ENCODE data around the gene NHS.

The NHS gene

DNA sequence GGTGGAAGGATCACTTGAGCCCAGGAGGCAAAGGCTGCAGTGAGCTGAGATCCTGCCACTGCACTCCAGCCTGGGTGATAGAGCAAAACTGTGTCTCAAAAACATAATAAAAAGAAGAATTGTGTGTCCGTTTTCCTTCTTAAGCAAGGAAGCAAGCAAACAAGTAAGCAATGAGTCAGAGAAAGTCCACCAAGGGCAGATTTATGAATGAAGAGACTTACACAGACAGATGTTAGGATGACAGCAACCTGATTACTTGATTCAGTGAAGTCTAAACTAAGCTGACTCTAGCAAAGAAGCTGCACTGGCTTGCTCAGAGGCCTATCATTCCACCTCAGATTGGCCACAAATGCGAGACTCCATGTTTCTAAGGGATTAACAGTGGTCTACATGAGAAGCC is 328.2 kb downstream of the NHS start:
- no peaks in the 10 kb centered on the region for H3K9me3 ChIP-seq
- no peak overlapping the region for H3K4me3 ChIP-seq
- H3K36me3 ChIP-seq, result no peaks in the 10 kb centered on the region
- no peaks in the 10 kb centered on the region for H3K4me1 ChIP-seq
- H3K9ac ChIP-seq, result no peak overlapping the region
- H3K27ac ChIP-seq, result no peak overlapping the region
- no peak overlapping the region for H3K4me2 ChIP-seq
- H4K20me1 ChIP-seq, result no peaks in the 10 kb centered on the region; the same call in 1 of the 2 replicates
- no peak for TF ChIP-seq Cebpa-rat (IDR thresholded peaks at IDR 0.05)
- H3K27me3 ChIP-seq, result peaks cover 81% of the 10 kb centered on the region

DNA sequence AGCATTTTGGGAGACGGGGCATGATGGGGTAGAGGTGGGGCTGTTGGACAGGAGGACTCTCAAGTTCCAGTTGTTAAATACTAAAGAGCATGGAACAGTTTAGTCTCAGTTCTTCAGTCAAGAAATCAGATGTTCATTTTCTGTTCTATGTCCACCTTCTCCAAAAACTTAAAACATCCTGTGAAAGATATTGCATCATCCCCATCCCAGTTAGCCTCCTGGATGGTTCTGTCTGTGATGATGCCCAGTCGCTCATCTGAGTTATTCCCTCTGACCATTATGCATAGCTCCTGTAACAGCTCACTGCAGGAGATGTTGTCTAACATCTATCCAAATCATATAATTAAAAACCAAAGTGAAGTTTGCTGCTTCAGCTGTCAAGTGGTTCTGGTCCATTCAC is 330.2 kb downstream of the NHS start:
- Histone ChIP-seq H3K9me3 (no peaks in the 10 kb centered on the region), H3K9ac (no peak overlapping the region), H3K4me3 (no peak overlapping the region), H3K36me3 (no peaks in the 10 kb centered on the region), H3K4me2 (no peak overlapping the region), H3K27ac (no peak overlapping the region), H3K27me3 (peaks cover 92% of the 10 kb centered on the region), H4K20me1 (no peaks in the 10 kb centered on the region; the same call in 1 of the 2 replicates), H3K4me1 (no peaks in the 10 kb centered on the region)
- no peak for TF ChIP-seq Cebpa-rat (IDR thresholded peaks at IDR 0.05)

DNA sequence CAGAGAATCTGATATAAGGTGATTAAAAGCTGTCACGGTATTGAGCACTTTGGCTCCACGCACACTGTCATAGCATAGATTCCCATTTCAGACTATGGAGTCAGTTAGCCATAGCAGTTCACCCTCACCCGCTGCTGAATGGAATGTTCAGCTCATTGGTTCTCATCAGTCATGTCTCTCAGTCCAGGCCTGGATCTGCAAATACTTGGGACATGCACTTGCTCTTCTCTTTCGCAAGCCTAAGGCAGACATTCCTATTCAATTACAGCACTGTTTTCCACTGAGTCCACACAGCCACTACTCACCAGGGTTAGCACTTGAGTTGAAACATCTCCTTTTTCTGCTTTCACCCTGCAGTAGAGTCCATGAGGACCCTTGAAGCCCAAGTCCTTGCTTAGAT is 331.7 kb downstream of the NHS start:
- no peak for TF ChIP-seq Cebpa-rat (IDR thresholded peaks at IDR 0.05)
- Histone ChIP-seq H3K36me3 (no peaks in the 10 kb centered on the region), H4K20me1 (no peaks in the 10 kb centered on the region; the same call in 1 of the 2 replicates), H3K4me2 (no peak overlapping the region), H3K9ac (no peak overlapping the region), H3K27ac (no peak overlapping the region), H3K4me3 (no peak overlapping the region), H3K27me3 (peaks cover 95% of the 10 kb centered on the region), H3K4me1 (no peaks in the 10 kb centered on the region), H3K9me3 (no peaks in the 10 kb centered on the region)

DNA sequence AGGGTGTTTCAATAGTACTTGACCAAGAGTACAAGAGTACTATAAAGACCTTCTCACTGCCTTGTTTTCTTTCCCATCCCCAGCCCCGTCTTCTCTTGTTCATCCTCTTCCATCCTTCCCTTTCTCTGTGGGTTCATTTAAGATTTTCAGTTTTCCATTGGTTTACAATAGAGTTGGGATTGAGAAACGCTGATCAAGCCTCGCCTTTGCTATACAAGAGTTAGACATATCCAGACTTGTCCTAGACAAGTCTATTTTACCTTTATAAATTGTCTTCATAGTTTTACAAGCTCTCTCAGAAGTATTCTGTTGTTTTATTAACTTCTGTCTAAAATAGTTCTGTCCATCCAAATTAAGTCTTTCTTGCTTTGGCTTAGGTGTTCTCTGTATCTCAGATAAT is 332.7 kb downstream of the NHS start:
- Histone ChIP-seq H3K27ac (no peak overlapping the region), H4K20me1 (no peaks in the 10 kb centered on the region; the same call in 1 of the 2 replicates), H3K27me3 (peaks cover 89% of the 10 kb centered on the region), H3K36me3 (no peaks in the 10 kb centered on the region), H3K9me3 (no peaks in the 10 kb centered on the region), H3K4me3 (no peak overlapping the region), H3K9ac (no peak overlapping the region), H3K4me2 (no peak overlapping the region), H3K4me1 (no peaks in the 10 kb centered on the region)
- no peak for TF ChIP-seq Cebpa-rat (IDR thresholded peaks at IDR 0.05)

DNA sequence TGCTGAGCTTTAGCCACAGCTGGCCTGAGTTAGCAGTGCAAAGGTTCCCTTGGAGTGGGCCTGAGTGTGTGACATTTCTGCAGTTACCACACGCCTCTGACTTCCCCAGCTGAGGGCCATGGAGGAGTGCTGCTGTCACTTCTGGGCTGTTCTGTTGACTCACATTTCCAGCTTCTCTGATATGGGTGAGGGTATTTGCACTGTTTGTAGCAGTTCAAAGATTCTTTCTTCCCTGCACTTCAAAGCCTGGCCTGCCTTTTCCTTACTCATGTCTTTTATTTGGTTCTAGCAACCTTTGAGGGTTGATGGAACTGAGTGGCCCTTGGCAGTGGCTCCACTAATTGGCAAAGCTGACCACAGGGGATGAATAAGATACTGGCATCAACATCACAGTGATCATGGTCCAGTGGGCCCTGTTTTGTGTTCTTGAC is 335.9 kb downstream of the NHS start:
- Histone ChIP-seq H3K4me2 (no peak overlapping the region), H3K9me3 (no peaks in the 10 kb centered on the region), H4K20me1 (no peaks in the 10 kb centered on the region), H3K27ac (no peak overlapping the region), H3K4me1 (no peaks in the 10 kb centered on the region), H3K27me3 (peaks cover 86% of the 10 kb centered on the region), H3K9ac (no peak overlapping the region), H3K36me3 (no peaks in the 10 kb centered on the region), H3K4me3 (no peak overlapping the region)
- no peak for TF ChIP-seq Cebpa-rat (IDR thresholded peaks at IDR 0.05)

DNA sequence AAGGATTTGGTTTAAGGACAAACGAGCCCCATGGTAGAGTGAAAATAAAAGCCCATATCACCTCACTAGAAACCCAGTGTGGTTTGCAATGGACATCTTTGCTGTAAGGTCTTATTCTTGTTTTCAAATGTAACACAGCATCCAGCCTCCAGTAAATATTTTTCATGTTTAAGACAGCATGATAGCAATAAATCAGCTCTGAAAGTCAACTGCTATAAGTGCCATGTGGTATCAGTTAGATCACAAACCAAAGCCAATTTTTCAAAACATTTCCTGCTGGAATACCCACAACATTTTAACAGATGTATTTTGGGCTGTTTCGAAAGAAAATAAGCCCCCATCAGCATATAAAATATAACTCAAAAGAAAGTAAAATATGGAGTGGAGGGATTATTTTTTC is 338.3 kb downstream of the NHS start:
- H3K4me1 ChIP-seq, result no peaks in the 10 kb centered on the region
- H3K4me3 ChIP-seq, result no peak overlapping the region
- H3K9ac ChIP-seq, result no peak overlapping the region
- no peak overlapping the region for H3K4me2 ChIP-seq
- H3K9me3 ChIP-seq, result no peaks in the 10 kb centered on the region
- no peak for TF ChIP-seq Cebpa-rat (IDR thresholded peaks at IDR 0.05)
- H3K27ac ChIP-seq, result no peak overlapping the region
- no peaks in the 10 kb centered on the region for H3K36me3 ChIP-seq
- H3K27me3 ChIP-seq, result peaks cover 79% of the 10 kb centered on the region
- no peaks in the 10 kb centered on the region for H4K20me1 ChIP-seq

DNA sequence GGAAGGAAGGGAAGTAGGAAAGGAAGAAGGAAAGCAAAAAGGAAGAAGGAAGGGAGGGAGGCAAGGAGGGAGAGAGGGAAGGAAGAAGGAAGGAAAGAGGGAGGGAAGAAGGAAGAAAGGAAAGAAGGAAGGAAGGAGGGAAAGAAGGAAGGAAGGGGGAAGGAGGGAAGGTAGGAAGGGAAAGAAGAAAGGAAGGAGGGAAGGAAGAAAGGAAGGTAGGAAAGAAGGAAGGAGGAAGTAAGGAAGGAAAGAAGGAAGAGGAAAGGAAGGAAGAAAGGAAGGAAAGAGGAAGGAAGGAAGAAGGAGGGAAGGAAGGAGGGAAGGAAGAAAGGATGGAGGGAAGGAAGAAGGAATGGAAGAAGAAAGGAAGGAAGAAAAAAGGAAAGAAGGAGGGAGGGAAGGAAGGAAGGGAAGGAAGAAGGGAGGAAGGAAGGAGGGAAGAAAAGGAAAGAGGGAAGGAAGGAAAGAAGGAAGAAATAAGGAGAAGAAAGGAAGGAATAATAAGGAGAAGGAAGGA is 343.7 kb downstream of the NHS start:
- Histone ChIP-seq H3K9ac (no peak overlapping the region), H3K36me3 (no peaks in the 10 kb centered on the region), H3K4me2 (no peak overlapping the region), H3K4me3 (no peak overlapping the region), H3K9me3 (no peaks in the 10 kb centered on the region), H4K20me1 (peaks cover 6% of the 10 kb centered on the region; the same call in 1 of the 2 replicates), H3K27ac (no peak overlapping the region), H3K4me1 (no peaks in the 10 kb centered on the region), H3K27me3 (peaks cover 80% of the 10 kb centered on the region)
- no peak for TF ChIP-seq Cebpa-rat (IDR thresholded peaks at IDR 0.05)

DNA sequence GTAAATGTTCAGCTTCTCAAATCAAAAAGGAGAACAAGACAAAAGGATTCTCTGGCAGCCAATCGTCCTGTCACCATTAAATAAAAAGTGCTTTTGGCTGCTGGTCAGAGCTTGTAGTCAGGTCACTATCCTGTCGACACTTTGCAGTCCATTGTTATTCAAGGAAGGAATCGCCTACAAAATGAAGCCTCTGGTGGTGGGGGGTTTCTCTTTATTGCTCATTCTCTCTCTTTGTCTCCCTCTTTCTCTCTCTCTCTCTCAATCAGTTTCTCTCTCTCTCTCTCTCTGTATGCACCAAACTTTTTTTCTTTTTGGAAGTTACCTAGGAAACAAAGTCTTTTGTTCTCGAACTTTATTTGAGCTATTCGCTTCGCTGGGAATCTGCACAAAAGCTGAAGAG is 344.7 kb downstream of the NHS start:
- no peak for TF ChIP-seq Cebpa-rat (IDR thresholded peaks at IDR 0.05)
- Histone ChIP-seq H3K9me3 (no peaks in the 10 kb centered on the region), H3K36me3 (no peaks in the 10 kb centered on the region), H3K4me1 (no peaks in the 10 kb centered on the region), H3K27ac (no peak overlapping the region), H4K20me1 (peaks cover 6% of the 10 kb centered on the region; the same call in 1 of the 2 replicates), H3K27me3 (peaks cover 79% of the 10 kb centered on the region), H3K4me3 (no peak overlapping the region), H3K9ac (no peak overlapping the region), H3K4me2 (no peak overlapping the region)

DNA sequence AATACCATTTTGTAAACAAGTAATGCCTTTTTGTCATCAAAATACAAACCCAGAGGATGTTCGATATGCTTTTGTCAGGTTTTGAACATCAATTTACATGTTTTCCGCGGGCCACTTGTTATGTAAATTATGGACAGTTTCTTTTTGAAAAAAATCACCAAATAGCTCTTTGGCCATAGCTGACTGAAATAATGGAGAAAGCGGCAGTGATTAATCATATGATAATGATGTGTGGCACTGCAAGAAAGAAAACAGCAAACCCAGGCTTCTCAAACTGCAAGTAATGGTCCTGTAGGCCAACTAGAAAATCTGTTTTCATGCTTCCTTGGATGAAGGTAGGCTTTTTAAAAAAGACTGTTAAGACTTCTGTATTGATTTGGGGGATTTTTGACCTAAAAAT is 346.7 kb downstream of the NHS start:
- Histone ChIP-seq H4K20me1 (peaks cover 15% of the 10 kb centered on the region; the same call in 1 of the 2 replicates), H3K9ac (no peak overlapping the region), H3K9me3 (no peaks in the 10 kb centered on the region), H3K4me1 (no peaks in the 10 kb centered on the region), H3K4me2 (no peak overlapping the region), H3K4me3 (no peak overlapping the region), H3K27ac (no peak overlapping the region), H3K27me3 (peaks cover 81% of the 10 kb centered on the region), H3K36me3 (no peaks in the 10 kb centered on the region)
- no peak for TF ChIP-seq Cebpa-rat (IDR thresholded peaks at IDR 0.05)

DNA sequence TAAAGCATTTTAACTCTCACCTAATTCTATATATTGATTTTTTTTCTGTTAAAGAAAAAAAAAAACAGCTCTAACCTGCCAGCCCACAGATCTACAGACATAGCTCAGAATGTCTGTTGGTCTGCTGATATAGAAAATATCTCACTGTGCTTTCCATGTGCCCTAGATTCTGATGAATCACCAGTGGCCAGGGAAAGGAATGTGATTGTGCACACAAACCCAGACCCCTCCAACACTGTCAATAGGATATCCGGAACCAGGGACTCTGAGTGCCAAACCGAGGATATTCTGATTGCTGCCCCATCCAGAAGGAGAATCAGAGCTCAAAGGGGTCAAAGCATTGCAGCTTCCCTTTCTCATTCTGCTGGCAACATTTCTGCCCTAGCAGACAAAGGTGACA is 350.2 kb downstream of the NHS start:
- no peak overlapping the region for H3K4me2 ChIP-seq
- no peaks in the 10 kb centered on the region for H3K36me3 ChIP-seq
- H3K27ac ChIP-seq, result no peak overlapping the region
- H3K27me3 ChIP-seq, result peaks cover 94% of the 10 kb centered on the region
- H3K4me1 ChIP-seq, result no peaks in the 10 kb centered on the region
- 0 out of 2 replicates have a peak, but pooled peaks cover 9% of the 10 kb centered on the region for H4K20me1 ChIP-seq
- no peaks in the 10 kb centered on the region for H3K9me3 ChIP-seq
- no peak overlapping the region for H3K4me3 ChIP-seq
- TF ChIP-seq Cebpa-rat (IDR thresholded peaks at IDR 0.05), result no peak
- no peak overlapping the region for H3K9ac ChIP-seq
